OCI-LY3 (cell line): Measurements from ENCODE around the gene MAZ.

Source experiments
- EZH2phosphoT487 ChIP-seq: fragments of 200-600 bp; shearing (Covaris generic); IDR thresholded peaks from 2 replicates; pipeline ENCODE4 v1.6.1; 2018; ENCODE audit warnings: antibody characterized with exemption, mixed run types, low read depth
- TF ChIP-seq, protein P1 (sequence below): fragments of 200-600, 300-600 bp; sonication (generic); IDR thresholded peaks from 2 replicates; pipeline ENCODE4 v1.5.1; 2014; ENCODE audit warnings: antibody characterized with exemption, low read length, low read depth

DNA sequence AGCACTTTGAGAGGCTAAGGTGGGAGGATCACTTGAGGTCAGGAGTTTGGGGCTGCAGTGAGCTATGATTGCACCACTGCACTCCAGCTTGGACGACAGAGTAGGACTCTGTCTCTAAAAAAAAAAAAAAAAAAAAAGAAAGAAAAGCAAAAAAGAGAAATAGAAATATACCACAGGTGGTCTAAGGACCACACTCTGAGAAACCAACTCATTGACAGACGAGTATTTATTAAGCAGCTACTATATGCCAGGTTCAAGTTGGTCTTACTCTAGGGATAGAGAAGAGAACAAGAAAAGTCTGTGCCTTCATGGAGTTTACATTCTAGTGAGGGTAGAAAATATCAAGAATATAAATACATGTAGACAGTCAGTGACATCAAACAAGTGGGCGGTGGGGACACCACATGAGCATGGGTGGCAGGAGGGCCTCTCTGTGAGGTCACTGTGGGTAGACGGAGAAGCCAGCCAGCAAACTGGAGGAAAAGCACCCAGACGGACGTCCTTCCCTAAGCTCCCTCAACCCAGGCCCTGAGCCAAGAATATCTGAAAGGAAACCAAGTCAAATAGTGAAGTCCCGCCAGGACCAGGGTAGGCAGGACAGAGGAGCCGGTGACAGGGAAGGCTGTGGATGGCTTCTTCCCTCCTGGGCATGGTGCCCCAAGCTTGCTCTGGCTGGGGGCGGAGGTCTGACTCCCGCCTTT, 52.0 kb downstream of the MAZ start:
- TF ChIP-seq, protein P1, sequence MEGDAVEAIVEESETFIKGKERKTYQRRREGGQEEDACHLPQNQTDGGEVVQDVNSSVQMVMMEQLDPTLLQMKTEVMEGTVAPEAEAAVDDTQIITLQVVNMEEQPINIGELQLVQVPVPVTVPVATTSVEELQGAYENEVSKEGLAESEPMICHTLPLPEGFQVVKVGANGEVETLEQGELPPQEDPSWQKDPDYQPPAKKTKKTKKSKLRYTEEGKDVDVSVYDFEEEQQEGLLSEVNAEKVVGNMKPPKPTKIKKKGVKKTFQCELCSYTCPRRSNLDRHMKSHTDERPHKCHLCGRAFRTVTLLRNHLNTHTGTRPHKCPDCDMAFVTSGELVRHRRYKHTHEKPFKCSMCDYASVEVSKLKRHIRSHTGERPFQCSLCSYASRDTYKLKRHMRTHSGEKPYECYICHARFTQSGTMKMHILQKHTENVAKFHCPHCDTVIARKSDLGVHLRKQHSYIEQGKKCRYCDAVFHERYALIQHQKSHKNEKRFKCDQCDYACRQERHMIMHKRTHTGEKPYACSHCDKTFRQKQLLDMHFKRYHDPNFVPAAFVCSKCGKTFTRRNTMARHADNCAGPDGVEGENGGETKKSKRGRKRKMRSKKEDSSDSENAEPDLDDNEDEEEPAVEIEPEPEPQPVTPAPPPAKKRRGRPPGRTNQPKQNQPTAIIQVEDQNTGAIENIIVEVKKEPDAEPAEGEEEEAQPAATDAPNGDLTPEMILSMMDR = no peak
- no peak for TF ChIP-seq EZH2phosphoT487
